OCI-LY7 (cell line): ENCODE measurements around the gene ATXN1. TPM values are rescaled to one million over a fixed set of nuclear protein-coding genes. Genes with fewer than 3 reads are reported as not detected.

ENCODE experiments used
- BruUV-seq: library from RNA; stranded (reverse); fragments of 400-500 nt; replicated peaks from 2 replicates; lab custom pipeline; 2021; lab: Mats Ljungman, UMichigan
- CTCF ChIA-PET: fragments of 300-600 bp; sonication (Branson Sonifier 250); formaldehyde crosslinking; loops from one replicate; lab custom pipeline; 2022; ENCODE audit warnings: antibody characterized with exemption; ENCODE audit not compliant: unreplicated experiment; lab: Charles Lee
- POLR2A ChIA-PET: fragments of 300-600 bp; sonication (Branson Sonifier 250); formaldehyde crosslinking; loops from one replicate; lab custom pipeline; 2022; ENCODE audit warnings: antibody characterized with exemption; lab: Charles Lee
- DNase-seq: peaks from one replicate; pipeline ENCODE4 v3.0.0-alpha.2; 2015; ENCODE audit warnings: low spot score
- H2AFZ ChIP-seq: fragments of 200-600 bp; sonication (generic), shearing (Covaris generic); 2 replicates; pipeline ENCODE4 v1.6.1; 2014; ENCODE audit warnings: mild to moderate bottlenecking, antibody characterized with exemption, low read length, moderate library complexity
- H3K27ac ChIP-seq: fragments of 200-600 bp; sonication (generic); 2 replicates; pipeline ENCODE4 v1.5.1; 2014; ENCODE audit warnings: mixed run types, low read depth, mild to moderate bottlenecking, moderate library complexity, low read length, inconsistent platforms; ENCODE audit not compliant: poor library complexity, severe bottlenecking
- H3K36me3 ChIP-seq: fragments of 200-600 bp; sonication (generic); 2 replicates; pipeline ENCODE4 v1.6.1; 2014; ENCODE audit warnings: mild to moderate bottlenecking, antibody characterized with exemption, low read length, moderate library complexity, mixed read lengths; ENCODE audit not compliant: insufficient read depth
- H3K4me1 ChIP-seq: fragments of 200-600 bp; sonication (generic); 2 replicates; pipeline ENCODE4 v1.5.1; 2014; ENCODE audit warnings: mild to moderate bottlenecking, low read length; ENCODE audit not compliant: insufficient read depth, poor library complexity, severe bottlenecking
- H3K4me2 ChIP-seq: fragments of 200-600 bp; sonication (generic); 2 replicates; pipeline ENCODE4 v1.6.1; 2014; ENCODE audit warnings: mild to moderate bottlenecking, low read length
- H3K4me3 ChIP-seq: fragments of 200-600 bp; sonication (generic); 2 replicates; pipeline ENCODE4 v1.5.1; 2014; ENCODE audit warnings: mild to moderate bottlenecking, low read depth, low read length; ENCODE audit not compliant: poor library complexity, severe bottlenecking
- H3K79me2 ChIP-seq: fragments of 200-600 bp; sonication (generic); 2 replicates; pipeline ENCODE4 v1.6.1; 2016; ENCODE audit warnings: low read depth, mild to moderate bottlenecking, low read length, moderate library complexity, mixed read lengths; ENCODE audit not compliant: insufficient read depth
- H3K9me2 ChIP-seq: fragments of 200-600 bp; sonication (generic); 2 replicates; pipeline ENCODE4 v1.6.1; 2016; ENCODE audit warnings: mild to moderate bottlenecking, low read length, mixed read lengths; ENCODE audit not compliant: insufficient read depth
- H3K9me3 ChIP-seq: fragments of 200-600 bp; sonication (generic); 2 replicates; pipeline ENCODE4 v1.6.1; 2014; ENCODE audit warnings: mild to moderate bottlenecking, mixed run types, low read length, mixed read lengths
- H4K20me1 ChIP-seq: fragments of 200-600 bp; sonication (generic); 2 replicates; pipeline ENCODE4 v1.6.1; 2014; ENCODE audit warnings: mild to moderate bottlenecking, antibody characterized with exemption, low read length, moderate library complexity, mixed read lengths; ENCODE audit not compliant: insufficient read depth
- CTCF ChIP-seq: fragments of 200-600 bp; sonication (generic); conservative IDR thresholded peaks from 2 replicates; pipeline ENCODE4 v1.5.1; 2014; ENCODE audit warnings: mild to moderate bottlenecking, antibody characterized with exemption, low read length, moderate library complexity, mixed read lengths
- EZH2phosphoT487 ChIP-seq: fragments of 200-600 bp; sonication (generic); IDR thresholded peaks from 2 replicates; pipeline ENCODE4 v1.6.1; 2018; ENCODE audit warnings: low read depth, borderline replicate concordance, mild to moderate bottlenecking, mixed run types, antibody characterized with exemption, low read length, moderate library complexity, mixed read lengths
- intact Hi-C: fragments of 100-400 bp; cut with micrococcal nuclease; formaldehyde crosslinking; loops from one replicate; pipeline ENCODE4 v1.10.0; 2022; ENCODE audit not compliant: unreplicated experiment
- total RNA-seq, 2 experiments: library from RNA; depleted of rRNA in 1 of 2; stranded (reverse); fragments of >200 nt in 1 of 2; shearing (Covaris generic) in 1 of 2; gene quantifications; 2 replicates each; pipeline ENCODE4 v1.2.3, GENCODE V29; 2014 to 2022

Gene ATXN1
- total RNA-seq, 2 experiments from 2014 or later, result not detected

GRCh38 chr6:16396497-16397319, 364.6 kb downstream of the ATXN1 start:
- Histone ChIP-seq H3K4me3 (no peak overlapping the region), H3K9me3 (no peaks in the 10 kb centered on the region), H3K9me2 (no peaks in the 10 kb centered on the region; the same call in 1 of the 2 replicates), H3K4me1 (no peaks in the 10 kb centered on the region), H3K36me3 (no peaks in the 10 kb centered on the region), H3K4me2 (no peak overlapping the region), H3K27ac (no peak overlapping the region), H4K20me1 (no peaks in the 10 kb centered on the region), H2AFZ (no peak overlapping the region), H3K79me2 (no peaks in the 10 kb centered on the region)
- BruUV-seq, result no TSS peak
- intact Hi-C loops, result no loop called here
- TF ChIP-seq EZH2phosphoT487 (no peak), CTCF (no peak)
- CTCF ChIA-PET, result no interaction called here
- POLR2A ChIA-PET, result interaction anchor here (0.6 kb wide), 1 partner anchor 191 kb away, joined by 4 read pairs; no protein-coding TSS in a partner anchor
- DNase-seq, result no peak

GRCh38 chr6:16394632-16395031, 366.6 kb downstream of the ATXN1 start:
- ChIA-PET CTCF (no interaction called here), POLR2A (interaction anchor here (0.6 kb wide), 1 partner anchor 15 kb away, joined by 3 read pairs; no protein-coding TSS in a partner anchor)
- intact Hi-C loops, result no loop called here
- H3K4me1 ChIP-seq, result no peaks in the 10 kb centered on the region
- TF ChIP-seq EZH2phosphoT487, result no peak
- TF ChIP-seq CTCF, result no peak
- H3K27ac ChIP-seq, result no peak overlapping the region
- no peaks in the 10 kb centered on the region for H3K36me3 ChIP-seq
- H3K9me3 ChIP-seq, result no peaks in the 10 kb centered on the region
- no peak overlapping the region for H3K4me3 ChIP-seq
- H3K9me2 ChIP-seq, result no peaks in the 10 kb centered on the region; the same call in 1 of the 2 replicates
- H2AFZ ChIP-seq, result no peak overlapping the region
- no peak for DNase-seq
- no TSS peak for BruUV-seq
- no peak overlapping the region for H3K4me2 ChIP-seq
- no peaks in the 10 kb centered on the region for H3K79me2 ChIP-seq
- H4K20me1 ChIP-seq, result no peaks in the 10 kb centered on the region

- Histone ChIP-seq H3K9me2 (no peaks in the 10 kb centered on the region; the same call in 1 of the 2 replicates), H4K20me1 (no peaks in the 10 kb centered on the region), H3K4me1 (no peaks in the 10 kb centered on the region), H3K9me3 (no peaks in the 10 kb centered on the region), H3K4me3 (no peak overlapping the region), H3K4me2 (no peak overlapping the region), H3K27ac (no peak overlapping the region), H2AFZ (no peak overlapping the region), H3K79me2 (no peaks in the 10 kb centered on the region), H3K36me3 (no peaks in the 10 kb centered on the region)
- no TSS peak for BruUV-seq
- ChIA-PET POLR2A (no interaction called here), CTCF (no interaction called here)
- intact Hi-C loops, result no loop called here
- no peak for DNase-seq
- TF ChIP-seq EZH2phosphoT487, result no peak
- no peak for TF ChIP-seq CTCF
These were observed 367.9 kb downstream of the ATXN1 start for GRCh38 chr6:16393326-16393725.
